Activated CD4-positive, alpha-beta T cell treated with anti-CD3 and anti-CD28 coated beads, Interleukin-2, amount 50 U/mL, for 4 hours (primary cell): ENCODE data around the gene BIRC7.
"Not testable (repeated sequence)": the region's sequence is repeated elsewhere in the genome, so short reads cannot be mapped to it uniquely, and the experiment has no call there.

Source experiments
- DNase-seq, 2 experiments: peaks; one replicate each; pipeline ENCODE4 v3.0.0-alpha.2; 2020

BIRC7 gene

DNA sequence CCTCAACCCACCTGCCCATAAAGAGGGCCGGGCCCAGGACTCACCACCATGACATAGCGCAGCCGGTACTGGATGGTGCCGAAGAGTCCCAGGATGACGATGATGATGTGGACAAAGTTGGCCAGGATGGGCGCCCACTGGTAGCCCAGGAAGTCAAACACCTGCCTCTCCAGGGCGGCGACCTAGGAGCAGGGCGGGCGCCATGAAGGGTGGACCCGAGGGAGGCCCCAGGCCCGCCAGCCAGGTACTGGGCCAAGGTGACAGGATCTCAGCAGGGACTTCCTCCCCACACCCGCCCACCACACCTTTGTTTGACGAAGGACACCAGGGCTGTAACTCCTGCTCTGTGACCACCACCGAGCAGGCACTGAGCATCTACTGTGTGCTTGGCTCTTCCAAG is 14.2 kb downstream of the BIRC7 start:
- no peak for DNase-seq

DNA sequence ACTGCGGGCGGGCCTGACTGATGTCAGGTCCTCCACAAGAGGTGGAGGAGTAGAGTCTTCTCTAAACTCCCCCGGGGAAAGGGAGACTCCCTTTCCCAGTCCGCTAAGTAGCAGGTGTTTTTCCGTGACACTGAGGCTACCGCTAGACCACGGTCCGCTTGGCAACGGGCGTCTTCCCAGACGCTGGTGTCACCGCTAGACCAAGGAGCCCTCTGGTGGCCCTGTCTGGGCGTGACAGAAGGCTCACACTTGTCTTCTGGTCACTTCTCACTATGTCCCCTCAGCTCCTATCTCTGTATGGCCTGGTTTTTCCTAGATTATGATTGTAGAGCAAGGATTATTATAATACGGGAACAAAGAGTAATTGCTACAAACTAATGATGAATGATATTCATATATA is 15.6 kb downstream of the BIRC7 start:
- not testable (repeated sequence) for DNase-seq

DNA sequence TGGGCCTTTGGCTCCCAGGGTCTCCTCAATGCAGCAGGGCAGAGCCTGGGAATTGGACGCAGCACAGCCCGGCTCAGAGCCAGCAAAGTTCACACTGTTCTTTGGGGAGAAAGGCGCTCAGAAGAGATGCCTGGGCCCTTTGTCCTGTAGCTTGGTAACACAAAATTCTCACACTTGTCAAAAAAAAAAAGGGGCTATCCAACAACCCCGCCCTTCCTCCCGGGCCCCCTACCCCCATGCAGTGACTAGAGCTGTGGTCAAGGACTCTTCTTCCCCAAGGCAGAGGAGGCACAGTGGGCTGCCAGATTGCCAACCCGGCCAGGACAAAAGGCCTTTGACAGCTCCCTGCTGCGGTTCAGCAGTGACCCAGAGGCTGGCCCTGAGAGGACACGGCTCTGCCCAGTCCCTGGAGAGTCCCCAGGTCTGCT is 16.6 kb downstream of the BIRC7 start:
- DNase-seq: no peak

DNA sequence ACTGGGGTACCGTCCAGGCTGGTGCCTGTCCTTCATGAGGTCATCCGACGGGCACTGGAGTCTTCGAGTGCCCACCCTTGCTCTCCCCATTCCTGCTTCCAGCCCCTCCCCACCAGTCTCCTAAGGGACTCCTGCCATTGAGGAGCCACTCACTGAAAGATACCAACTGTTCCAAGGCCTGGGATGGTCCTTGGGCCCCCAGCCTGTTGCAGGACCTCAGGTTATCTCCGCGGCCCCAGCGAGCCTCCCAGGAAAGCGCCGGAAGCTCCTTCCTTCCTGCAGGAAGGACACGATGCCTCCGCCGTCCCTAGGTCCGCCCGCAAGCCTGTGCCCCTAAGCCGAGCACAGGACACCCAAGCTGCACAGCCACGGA is 17.3 kb downstream of the BIRC7 start:
- no peak for DNase-seq

DNA sequence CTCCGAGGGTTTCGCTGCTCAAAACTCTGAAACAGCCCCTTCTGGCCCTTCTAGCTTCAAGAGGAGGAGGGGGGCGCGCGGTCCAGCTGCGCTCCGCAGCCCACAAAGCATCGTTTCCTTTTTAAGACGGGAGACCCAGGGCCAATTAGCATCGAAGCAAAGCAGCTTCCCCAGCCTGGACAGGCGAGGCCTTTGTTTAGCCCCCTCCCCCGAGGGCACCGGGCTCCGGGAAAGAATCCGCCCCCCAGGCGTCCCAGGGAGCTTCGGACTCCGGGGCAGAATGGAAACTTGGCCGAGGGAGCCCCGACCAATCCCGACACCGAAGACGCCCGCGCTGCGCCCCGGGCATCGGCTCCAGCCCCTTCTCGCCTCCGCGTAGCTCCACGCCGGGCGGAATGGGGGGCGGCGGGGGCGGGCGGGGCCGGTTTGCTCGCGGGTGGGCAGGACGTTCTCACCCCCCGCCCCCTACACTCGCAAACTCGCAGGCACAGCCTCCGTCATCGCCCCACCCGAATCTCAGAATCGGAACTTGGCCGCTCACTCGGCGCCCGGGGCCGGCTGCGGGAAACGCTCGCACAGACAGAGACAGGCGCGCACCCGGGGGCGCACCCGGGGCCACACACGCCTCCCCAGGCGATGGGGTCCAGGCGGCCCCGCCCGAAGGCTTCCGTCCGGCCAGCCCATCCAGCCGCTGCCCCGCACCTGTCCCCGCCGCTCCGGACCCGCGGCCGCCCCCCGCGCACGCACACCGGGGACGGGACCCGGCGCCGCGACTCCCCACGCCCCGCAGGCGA is 17.9 kb downstream of the BIRC7 start:
- no peak for DNase-seq

DNA sequence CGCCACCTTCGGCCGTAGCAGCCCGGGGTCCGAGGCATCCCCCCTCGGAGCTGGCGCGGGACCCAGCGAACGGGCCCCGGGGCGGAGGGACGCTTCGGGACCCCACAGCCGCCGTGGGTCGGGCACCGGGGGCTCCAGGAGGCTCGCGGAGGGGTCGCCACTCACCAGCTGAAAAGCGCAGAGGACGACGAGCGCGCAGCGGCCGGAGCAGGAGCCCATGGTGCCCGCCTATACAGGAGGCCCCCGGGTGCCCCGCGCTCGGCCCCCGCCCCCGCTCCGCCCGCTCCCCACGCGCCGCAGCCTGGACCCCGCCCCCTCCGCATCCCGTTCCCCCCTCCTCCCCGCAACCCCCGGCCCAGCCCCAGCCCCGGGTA is 18.5 kb downstream of the BIRC7 start, which contains the start of gene NKAIN4:
TSS of gene NKAIN4 (minus strand) at position 232 of the 374 bp plus-strand sequence. CDS start at position 219, 13 bp downstream.
- no peak for DNase-seq

DNA sequence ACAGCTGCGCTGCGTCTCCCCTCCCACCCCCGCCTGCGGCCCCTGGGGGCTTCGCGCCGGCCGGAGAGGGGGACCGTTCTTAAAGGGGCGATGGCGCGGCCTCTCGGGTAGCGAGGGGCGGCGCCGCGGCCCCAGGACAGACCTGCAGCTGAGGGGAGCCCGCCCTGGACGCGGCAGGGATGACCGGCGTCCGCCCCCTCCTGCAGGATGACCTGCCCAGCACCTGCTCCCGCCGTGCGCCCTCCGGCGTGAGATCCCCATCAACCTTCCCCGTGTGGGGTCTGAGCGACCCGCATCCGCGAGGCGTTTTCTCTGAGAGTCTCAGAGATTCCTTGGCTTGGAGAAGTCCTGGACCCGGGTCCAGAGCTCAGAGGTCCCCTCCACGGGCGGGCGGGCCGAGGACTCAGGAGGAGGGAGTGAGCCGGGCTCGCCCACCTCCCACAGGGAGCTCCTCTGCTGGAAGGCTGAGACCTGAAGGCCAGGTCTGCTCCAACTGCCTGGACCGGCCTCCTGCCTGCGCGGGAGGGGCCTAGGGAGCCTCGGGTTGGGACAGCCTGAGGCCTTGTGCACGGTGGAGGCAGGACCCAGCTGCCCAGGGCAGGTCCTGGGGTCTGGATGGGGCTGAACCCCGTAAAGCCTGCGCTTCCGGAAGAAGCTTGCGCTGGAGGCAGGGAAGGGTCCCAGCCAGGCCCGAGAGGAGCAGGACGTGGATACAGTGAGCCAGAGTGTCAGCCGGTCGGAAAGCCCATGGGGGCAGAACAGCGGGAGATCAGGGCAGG is 19.1 kb downstream of the BIRC7 start:
- no peak for DNase-seq

DNA sequence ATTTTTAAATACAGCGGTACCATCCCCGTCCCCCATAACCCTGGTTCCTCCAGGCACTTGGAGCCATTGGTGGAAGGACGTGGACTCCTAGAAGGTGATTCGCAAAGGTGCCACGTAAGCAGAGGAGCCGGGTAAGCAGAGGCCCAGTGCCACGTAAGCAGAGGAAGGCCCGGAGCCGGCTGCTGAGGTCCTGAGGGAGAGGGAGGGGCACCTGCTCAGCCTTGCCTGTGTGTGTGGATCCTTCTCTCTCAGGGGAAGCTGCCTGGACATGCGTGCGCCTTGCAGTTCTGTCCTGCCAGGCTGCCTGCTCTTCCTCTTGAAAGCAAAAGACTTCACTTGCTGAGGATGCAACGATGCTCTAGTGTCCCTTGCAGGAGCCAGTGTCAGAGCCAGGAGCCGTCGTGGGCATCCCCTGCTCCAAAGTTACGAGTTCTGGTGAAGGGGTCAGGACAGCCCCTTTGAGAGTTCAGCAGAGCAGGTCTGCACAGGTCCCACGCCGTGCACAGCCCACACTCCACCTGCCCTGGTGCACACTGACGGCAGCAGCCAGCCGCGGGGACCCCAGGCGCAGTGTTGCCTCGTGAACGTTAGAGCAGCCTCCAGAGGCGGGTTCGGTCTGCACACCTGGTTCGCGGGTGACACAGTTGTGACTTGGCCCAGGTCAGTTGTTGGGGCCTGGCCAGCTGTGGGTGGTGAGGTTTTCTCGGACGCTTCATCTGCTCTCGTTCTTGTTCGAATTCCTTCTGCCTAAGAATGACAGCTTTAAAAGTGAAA is 20.4 kb downstream of the BIRC7 start:
- DNase-seq: no peak

DNA sequence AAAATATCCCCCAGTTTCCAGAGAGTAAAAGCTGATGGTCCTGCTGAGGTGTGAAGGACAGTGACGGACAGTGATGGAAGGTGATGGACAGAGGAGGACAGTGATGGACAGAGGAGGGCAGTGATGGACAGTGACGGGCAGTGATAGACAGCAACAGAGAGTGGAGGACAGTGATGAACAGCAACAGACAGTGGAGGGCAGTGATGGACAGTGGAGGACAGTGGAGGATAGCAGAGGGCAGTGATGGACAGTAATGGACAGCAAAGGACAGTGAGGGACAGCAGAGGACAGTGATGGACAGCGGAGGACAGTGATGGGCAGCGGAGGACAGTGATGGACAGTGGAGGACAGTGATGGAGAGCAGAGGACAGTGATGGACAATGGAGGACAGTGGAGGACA is 21.2 kb downstream of the BIRC7 start:
- DNase-seq: no peak

DNA sequence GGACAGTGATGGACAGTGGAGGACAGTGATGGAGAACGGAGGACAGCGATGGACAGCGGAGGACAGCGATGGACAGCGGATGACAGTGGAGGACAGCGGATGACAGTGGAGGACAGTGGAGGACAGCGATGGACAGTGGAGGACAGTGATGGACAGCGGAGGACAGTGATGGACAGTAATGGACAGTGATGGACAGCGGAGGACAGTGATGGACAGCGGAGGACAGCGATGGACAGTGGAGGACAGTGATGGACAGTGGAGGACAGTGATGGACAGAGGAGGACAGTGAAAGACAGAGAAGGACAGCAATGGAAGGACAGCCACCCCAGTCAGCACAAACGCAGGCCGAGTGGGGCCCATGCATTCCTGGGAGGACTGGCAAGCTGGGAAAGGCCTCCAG is 21.9 kb downstream of the BIRC7 start:
- DNase-seq: no peak

DNA sequence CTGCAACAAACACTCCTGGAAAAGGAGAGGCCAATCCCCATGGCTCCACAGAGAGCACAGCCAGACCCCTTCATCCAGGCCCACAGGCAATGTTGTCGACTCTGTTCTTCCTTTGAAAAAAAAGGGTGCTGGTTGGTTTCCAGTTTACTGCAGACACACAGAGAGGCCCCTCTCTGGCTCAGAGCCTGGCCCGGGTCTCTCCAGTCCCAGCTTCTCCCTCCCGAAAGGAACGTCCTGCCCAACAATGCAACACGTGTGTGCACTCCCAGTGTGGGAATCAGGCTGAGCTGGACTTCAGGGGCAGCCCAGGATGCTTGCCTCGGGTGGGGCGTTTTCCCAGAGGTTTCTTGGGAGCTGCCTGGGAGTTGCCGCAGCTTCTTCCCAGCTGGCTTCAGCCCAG is 23.1 kb downstream of the BIRC7 start:
- DNase-seq: no peak

DNA sequence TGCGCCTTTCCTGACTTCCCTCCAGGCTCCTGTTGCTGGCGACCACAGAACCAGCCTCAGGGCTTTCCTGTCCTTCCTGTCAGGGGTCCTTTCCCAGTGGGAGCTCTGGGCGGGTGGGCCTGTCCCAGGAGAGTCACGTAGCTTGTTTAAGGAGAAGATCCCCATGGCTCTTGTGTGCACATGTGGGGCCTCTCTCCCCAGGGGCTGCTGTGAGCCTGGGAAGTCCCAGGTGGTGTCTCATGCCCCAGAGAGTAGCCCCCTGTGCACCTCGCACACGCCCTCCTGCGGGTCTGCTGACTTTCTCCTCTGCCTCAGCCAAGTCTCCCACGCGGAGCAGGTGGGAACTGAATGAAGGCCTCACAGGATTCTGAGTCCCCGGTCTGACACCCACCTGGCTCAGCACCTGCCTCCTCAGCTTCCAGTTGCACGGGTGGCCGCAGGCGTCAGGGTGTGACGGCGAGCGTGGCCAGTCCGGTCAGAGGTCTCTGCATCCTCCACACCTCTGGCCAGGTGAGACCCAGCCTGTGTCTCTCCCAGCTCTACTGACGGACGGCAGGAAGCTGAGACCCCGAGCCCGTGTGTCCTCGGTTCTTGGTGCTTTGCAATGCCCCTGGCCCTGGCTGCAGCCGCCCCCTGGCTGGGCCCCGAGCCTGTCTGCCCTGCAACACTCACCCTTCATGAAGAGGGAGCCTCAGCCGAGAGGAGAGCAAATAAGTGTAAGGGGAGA is 24.2 kb downstream of the BIRC7 start:
- DNase-seq: no peak

DNA sequence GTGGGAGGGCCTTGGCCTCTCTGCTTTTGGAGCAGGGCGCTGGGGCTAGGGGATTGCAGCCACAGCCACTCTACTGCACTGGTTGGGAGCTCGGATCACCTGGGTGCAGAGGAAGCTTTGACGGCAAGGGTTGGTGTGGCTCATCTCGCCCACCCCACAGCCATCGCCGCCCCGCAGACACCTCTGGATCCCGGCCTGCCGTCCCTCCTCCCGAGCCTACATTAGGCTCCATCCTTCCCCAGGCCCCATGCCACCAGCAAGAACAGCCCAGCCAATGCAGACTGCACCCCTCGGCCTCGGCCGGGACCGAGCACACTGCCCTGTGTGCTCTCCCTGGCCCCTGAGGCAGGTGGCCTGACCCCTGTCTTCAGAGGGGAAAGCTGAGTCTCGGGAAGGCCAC is 24.8 kb downstream of the BIRC7 start:
- DNase-seq: no peak

DNA sequence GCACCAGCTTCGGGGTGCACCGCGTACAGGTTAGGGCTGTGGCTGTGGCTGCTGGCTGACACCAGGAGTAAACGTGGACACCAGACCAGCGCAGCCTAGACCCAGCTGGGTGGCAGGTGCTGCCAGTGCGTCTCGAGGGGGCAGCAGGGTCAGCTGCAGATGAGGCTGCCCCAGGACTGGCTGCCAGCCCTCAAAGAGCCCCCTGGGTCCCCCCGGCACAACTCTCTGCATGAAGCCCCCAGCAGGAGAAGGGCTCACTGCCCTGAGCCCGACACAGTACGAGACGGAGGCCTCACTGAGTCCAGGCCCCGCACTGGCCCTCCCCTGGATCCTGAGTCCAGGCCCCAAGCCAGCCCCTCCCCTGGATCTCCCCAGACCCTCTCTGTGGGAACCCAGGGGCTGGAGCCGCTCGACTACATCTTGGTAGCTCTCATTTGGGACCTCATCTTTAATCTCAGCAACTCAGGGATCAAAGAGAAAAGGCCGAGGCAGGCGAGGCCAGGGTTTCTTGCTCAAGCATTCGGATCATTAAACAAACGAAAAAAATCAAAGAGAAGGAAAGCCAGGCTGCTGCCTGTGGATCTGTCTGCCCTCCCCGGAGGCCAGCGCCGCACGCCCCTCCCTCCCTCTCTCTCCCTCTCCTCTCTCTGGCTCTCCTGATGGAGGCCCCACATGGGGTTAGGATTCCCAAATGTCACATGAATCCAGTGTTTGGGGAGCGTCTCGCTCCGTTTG is 25.5 kb downstream of the BIRC7 start:
- DNase-seq: no peak

DNA sequence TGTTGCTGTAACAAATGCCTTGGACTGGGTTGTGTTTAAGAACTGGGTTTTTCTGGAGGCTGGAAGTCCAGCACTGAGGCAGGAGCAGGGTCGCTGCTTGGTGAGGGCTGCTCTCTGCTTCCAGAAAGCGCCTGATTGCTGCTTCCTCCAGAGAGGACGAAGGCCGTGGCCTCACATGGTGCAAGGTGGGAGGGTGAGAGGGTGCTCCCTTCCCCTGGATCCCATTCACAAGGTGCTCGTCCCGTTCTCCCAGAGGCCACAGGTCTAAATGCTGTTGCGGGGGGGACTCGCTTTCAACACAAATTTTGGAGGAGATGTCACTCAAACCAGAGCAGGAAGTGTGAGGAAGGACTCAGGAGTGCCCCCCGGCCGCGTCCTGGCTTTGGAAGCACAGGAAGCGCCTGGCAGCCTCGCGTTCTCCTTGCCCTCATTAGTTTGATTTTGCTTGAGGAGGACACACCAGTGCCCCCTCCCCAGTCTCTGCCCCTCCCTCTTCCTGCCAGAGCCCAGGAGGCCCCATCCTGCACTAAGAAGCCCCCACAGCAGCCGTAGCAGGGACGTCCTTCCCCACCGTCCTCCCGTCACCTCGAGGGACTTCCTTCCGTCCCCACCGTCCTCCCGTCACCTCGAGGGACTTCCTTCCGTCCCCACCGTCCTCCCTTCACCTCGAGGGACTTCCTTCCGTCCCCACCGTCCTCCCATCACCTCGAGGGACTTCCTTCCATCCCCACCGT is 26.3 kb downstream of the BIRC7 start:
- no peak for DNase-seq

DNA sequence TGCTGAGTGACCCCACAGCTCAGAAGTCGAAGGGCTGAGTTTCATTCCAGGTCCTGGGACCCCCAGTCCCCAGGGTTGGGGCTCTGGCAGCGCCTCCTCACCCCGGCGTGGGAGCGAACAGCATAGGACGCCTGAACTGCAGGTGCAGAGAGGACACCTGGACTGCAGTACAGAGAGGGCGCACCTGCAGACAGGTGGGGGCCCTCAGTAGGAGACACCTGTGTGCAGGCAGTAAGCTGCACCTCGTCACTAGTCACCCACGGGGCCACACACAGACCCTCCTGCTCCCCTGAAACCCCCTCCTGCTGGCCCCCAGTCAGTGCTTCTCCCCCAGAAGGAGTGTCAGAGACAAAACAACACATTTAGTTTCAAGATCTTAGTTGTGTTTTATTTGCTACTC is 27.1 kb downstream of the BIRC7 start:
- no peak for DNase-seq

DNA sequence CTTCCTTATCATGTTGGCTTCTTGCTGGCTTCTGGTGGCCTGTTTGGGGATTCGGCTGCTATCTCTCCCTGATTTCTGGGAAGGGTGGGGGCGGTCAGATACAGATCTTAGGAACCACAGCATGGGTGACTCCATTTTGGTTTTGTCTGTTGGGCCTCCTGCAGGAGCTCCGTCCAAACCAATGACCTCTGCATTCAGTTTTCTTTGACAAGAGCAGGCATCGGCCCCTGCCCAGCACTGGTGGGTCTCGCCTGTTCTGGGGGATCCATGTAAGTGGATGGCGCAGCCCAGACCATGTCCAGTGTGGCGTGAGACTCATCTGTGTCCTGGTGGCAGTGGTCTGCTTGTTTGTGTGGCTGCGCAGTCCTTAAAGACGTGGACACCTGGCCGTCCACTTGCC is 28.3 kb downstream of the BIRC7 start:
- no peak for DNase-seq

DNA sequence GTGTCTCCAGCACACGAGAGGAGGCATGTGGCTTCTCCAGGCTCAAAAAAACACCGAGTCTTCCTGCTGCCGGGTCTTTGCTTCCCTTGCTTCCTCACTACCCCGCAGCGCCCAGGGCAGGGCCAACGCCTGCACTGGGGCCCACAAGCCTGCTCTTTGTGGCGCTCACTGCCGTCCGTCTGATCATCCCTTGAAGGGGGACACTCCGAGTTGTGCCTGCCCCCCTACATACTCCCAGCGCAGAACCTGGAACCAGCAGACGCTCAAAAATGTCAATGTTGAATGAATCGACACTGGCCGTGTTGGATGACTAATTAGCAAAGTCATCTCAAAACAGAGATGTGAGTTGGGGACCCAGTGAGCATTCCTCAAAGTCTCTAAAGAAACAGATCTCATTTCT is 28.8 kb downstream of the BIRC7 start:
- DNase-seq: no peak

DNA sequence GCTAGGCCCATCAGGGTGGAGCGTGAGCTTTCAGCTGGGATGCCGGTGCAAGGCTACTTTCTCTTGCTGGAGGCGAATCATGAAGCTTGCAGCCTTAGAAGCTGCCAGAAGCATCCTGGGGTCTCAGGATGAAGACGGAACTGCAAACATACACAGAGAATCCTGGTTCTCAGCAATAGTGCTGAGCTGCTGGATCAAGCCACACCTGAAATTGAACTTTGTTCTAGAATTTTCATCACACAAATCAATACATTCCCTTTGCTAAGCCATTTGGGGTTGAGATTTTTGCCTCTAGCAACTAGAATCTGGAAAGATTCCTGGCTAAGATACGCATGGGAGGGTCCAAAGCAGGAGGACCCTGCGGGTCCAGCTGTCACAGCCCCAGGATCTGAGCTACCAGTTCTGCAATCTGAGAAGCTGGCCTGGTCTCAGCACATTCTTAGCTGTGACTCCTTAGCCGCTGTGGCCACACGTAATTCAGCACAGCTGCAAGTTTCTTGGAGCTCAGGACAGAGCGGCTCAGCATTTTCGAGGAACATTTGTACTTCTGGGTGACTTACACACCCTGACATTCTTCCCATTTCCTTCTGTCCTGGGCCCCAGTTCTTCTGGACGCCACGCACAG is 30.3 kb downstream of the BIRC7 start:
- no peak for DNase-seq

DNA sequence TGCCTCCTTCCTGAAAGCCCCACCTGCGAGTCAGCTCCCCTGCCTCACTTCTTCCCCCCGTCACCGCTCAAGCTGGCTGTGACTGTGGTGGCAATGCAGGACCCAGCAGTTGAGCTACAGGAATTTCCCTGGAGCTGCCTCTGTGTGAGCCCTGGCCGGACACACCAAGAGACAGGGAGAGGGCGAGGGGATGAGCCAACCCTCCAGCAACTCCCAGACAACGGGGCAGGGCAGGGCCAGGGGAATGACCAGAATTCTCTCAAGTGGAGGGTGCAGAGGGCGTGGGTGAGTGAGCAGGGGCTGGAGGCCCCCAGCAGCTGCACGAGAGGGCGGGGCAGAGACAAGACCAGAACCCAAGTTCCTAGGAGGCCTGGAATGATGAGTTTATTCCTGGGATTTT is 32.0 kb downstream of the BIRC7 start:
- DNase-seq: no peak

DNA sequence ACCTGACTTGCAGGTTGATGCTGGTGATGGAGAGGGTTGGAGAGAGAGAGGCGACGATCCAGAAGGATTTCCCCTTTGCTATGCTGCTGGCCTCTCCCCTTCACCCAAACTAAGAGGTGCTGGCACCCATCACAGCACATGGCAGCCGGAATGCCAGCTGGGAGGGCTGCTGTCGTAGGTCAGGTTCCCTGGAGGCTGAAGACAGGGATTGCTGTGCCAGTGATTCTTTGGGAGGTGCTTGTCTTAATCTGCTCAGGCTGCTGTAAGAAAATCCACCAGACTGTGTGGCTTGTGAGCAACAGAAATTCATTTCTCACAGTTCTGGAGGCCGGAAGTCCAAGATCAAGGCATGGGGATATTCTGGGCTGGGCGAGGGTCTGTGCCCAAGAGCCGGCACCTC is 32.6 kb downstream of the BIRC7 start:
- no peak for DNase-seq
